AG09309 (cell line): ENCODE data around the gene OR13J1.

Experiments
- DNase-seq: peaks from one replicate; pipeline ENCODE4 v3.0.0-alpha.2; 2010; ENCODE audit warnings: low read depth
- H3K4me3 ChIP-seq: 2 replicates; pipeline ENCODE4 v1.5.1; 2011; ENCODE audit warnings: mild to moderate bottlenecking, low read depth, low read length, moderate library complexity; ENCODE audit not compliant: control insufficient read depth
- CTCF ChIP-seq: IDR thresholded peaks from 2 replicates; pipeline ENCODE4 v1.5.1; 2011; ENCODE audit warnings: mild to moderate bottlenecking, low read depth, low read length, inconsistent platforms; ENCODE audit not compliant: insufficient read depth, control insufficient read depth; ENCODE audit errors: missing control alignments

OR13J1 gene

DNA sequence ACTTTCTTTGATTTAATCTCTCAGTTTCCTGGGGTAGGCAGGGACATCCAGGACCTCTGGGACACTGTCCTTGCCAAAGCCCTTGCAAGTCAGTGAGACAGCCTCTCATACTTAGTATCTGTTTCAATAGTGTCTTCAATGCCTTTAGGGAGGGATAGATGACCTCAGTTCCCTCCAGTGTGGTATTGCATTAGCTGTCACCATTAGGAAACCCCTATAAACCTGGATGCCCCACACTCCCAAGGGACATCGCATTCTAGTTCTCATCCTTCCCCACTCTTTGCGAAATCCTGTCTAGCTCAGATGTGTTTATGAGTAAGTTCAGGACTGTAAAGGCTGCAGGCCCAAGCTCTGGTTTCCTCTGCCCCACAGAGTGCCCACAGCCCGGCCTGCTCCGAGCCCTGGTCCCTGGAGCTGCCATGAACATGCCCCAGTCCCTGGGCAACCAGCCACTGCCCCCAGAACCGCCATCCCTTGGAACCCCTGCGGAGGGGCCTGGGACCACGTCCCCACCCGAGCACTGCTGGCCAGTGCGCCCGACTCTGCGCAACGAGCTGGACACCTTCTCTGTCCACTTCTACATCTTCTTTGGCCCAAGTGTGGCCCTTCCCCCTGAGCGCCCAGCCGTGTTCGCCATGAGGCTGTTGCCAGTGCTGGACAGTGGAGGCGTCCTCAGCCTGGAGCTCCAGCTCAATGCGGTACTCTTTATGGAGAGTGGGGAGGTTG lies 28.0 kb downstream of the OR13J1 start:
- no peak overlapping the region for H3K4me3 ChIP-seq
- DNase-seq, result no peak
- TF ChIP-seq CTCF, result no peak

DNA sequence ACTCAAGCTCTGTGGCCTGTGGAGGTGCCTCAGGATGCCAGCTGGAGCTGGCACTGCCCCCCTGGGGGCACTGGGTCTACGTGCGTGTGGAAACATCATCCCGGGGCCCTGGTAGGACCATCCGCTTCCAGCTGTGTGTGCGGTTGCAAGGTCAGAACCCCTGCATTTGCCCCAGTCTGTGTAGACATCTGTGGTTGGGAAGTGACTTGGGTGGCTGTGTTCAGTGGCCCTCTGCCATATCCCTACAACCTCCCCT lies 28.6 kb downstream of the OR13J1 start:
- H3K4me3 ChIP-seq, result no peak overlapping the region
- DNase-seq, result no peak
- no peak for TF ChIP-seq CTCF

DNA sequence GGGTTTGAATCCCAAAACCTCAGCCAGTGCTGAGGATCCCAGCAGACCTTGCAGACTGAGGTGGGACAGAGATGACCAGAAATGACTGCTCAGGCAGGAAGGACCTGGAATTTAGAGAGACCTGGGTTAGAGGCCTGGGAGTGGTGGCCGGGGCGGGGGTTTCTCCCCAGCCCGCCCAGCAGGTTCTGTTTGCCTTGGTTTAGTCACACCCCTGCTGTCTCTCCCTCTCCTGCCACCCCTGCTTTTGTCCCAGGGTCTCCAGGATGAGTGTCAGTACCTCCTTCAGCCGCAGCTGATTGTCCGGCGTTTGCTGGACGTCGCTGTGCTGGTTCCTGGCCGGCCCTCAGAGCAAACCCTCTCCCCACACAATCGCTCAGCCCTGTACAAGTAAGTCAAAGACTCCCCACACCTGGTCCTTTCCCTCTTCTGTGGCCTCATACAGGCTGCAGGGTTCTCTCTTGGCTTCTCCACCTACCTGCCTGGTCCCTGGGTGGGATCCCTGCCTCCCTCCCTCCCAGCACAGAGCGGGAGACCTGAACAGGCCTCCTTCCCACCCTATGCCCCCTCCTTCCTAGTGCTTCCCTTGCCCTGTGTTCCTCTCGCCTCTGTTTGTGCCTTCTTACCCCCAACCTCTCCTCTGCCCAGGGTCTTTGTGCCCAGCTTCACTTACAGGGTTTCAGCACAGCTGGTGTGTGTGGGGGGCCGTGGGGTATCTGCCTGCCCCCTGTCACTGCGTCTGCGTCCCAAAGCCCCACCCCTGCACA lies 29.1 kb downstream of the OR13J1 start:
- no peak overlapping the region for H3K4me3 ChIP-seq
- no peak for TF ChIP-seq CTCF
- DNase-seq, result no peak

GRCh38 chr9:35839926-35840325 lies 30.3 kb downstream of the OR13J1 start:
- no peak for TF ChIP-seq CTCF
- no peak for DNase-seq
- no peak overlapping the region for H3K4me3 ChIP-seq

GRCh38 chr9:35836595-35836994 lies 33.6 kb downstream of the OR13J1 start:
- no peak for TF ChIP-seq CTCF
- no peak for DNase-seq
- H3K4me3 ChIP-seq, result no peak overlapping the region

- DNase-seq, result no peak
- no peak for TF ChIP-seq CTCF
- no peak overlapping the region for H3K4me3 ChIP-seq
Measured at GRCh38 chr9:35835766-35836165, 34.4 kb downstream of the OR13J1 start.

DNA sequence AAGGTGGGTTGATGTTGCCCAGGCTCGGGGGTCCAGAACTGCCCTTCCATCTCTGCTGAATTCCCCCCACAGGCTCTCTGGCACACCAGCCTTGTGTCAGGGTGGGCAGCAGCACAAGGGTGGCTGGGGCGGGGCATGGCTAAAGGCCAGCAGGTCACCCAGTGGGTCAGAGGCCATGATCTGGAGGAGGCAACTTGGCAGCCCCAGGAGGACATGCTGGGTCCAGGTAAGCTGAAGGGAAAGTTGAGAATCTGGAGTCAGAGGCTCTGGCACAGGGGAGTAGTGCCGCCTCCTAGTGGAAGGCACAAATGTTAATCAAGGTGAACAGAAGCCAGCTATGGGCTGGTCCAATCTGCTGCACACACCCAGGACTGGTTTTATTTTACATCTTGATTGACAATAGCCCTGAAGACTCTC lies 35.0 kb downstream of the OR13J1 start:
- no peak for DNase-seq
- peak; percentile 26 for TF ChIP-seq CTCF
- no peak overlapping the region for H3K4me3 ChIP-seq
